Activated CD4-positive, alpha-beta memory T cell treated with anti-CD3 and anti-CD28 coated beads for 36 hours (primary cell): ENCODE results near the gene EEFSEC. TPM values are rescaled to one million over a fixed set of nuclear protein-coding genes. Genes with fewer than 3 reads are reported as not detected.

Source experiments
- CTCF ChIA-PET: fragments of 350-600 bp; sonication (Branson Sonifier 250); formaldehyde crosslinking; loops from one replicate; lab custom pipeline; 2021; ENCODE audit warnings: antibody characterized with exemption, inconsistent platforms; lab: Charles Lee
- POLR2A ChIA-PET: fragments of 350-600 bp; sonication (Branson Sonifier 250); formaldehyde crosslinking; loops from one replicate; lab custom pipeline; 2021; ENCODE audit warnings: antibody characterized with exemption; lab: Charles Lee
- DNase-seq: peaks from one replicate; pipeline ENCODE4 v3.0.0-alpha.2; 2020
- H3K27ac Mint-ChIP-seq: one replicate; pipeline ENCODE4 v1.8.0; 2021; ENCODE audit warnings: mixed read lengths
- H3K27me3 Mint-ChIP-seq: one replicate; pipeline ENCODE4 v1.8.0; 2021; ENCODE audit warnings: mixed read lengths
- H3K36me3 Mint-ChIP-seq: one replicate; pipeline ENCODE4 v1.8.0; 2021; ENCODE audit warnings: mixed read lengths
- H3K4me1 Mint-ChIP-seq: one replicate; pipeline ENCODE4 v1.8.0; 2021; ENCODE audit warnings: low read depth, mixed read lengths
- H3K4me3 Mint-ChIP-seq: one replicate; pipeline ENCODE4 v1.8.0; 2021; ENCODE audit warnings: mild to moderate bottlenecking, mixed read lengths
- H3K9me3 Mint-ChIP-seq: one replicate; pipeline ENCODE4 v1.8.0; 2021; ENCODE audit warnings: mixed read lengths
- intact Hi-C: fragments of 100-400 bp; cut with micrococcal nuclease; formaldehyde crosslinking; loops from one replicate; pipeline ENCODE4 v1.15.1; 2023
- total RNA-seq, 2 experiments: library from RNA; stranded (reverse); gene quantifications; one replicate each; pipeline ENCODE4 v1.2.3, GENCODE V29; 2021

The EEFSEC gene
- total RNA-seq, 2 experiments from 2014 or later: 16.1 to 17.2 TPM

GRCh38 chr3:128412180-128413002 is 259.1 kb downstream of the EEFSEC start:
- H3K9me3 Mint-ChIP-seq: no peaks in the 10 kb centered on the region
- ChIA-PET CTCF (no interaction called here), POLR2A (no interaction called here)
- H3K27ac Mint-ChIP-seq: no peak overlapping the region
- no peak overlapping the region for H3K4me3 Mint-ChIP-seq
- no peaks in the 10 kb centered on the region for H3K4me1 Mint-ChIP-seq
- DNase-seq: no peak
- intact Hi-C loops: no loop called here
- no peaks in the 10 kb centered on the region for H3K27me3 Mint-ChIP-seq
- no peaks in the 10 kb centered on the region for H3K36me3 Mint-ChIP-seq

GRCh38 chr3:128413003-128413370 is 259.7 kb downstream of the EEFSEC start:
- no peak for DNase-seq
- POLR2A ChIA-PET: no interaction called here
- CTCF ChIA-PET: no interaction called here
- no peaks in the 10 kb centered on the region for H3K4me1 Mint-ChIP-seq
- no peaks in the 10 kb centered on the region for H3K36me3 Mint-ChIP-seq
- no peaks in the 10 kb centered on the region for H3K9me3 Mint-ChIP-seq
- H3K4me3 Mint-ChIP-seq: no peak overlapping the region
- intact Hi-C loops: no loop called here
- no peaks in the 10 kb centered on the region for H3K27me3 Mint-ChIP-seq
- no peak overlapping the region for H3K27ac Mint-ChIP-seq

- Mint-ChIP-seq H3K27ac (no peak overlapping the region), H3K36me3 (no peaks in the 10 kb centered on the region), H3K9me3 (no peaks in the 10 kb centered on the region), H3K27me3 (no peaks in the 10 kb centered on the region), H3K4me1 (no peaks in the 10 kb centered on the region), H3K4me3 (no peak overlapping the region)
- intact Hi-C loops: no loop called here
- POLR2A ChIA-PET: no interaction called here
- no peak for DNase-seq
- CTCF ChIA-PET: interaction anchor here (1.3 kb wide), 1 partner anchor 11 kb away, joined by 6 read pairs; no protein-coding TSS in a partner anchor
Observed at GRCh38 chr3:128413413-128414205, 260.3 kb downstream of the EEFSEC start.

GRCh38 chr3:128415200-128415772 is 262.0 kb downstream of the EEFSEC start:
- intact Hi-C loops: no loop called here
- no peak overlapping the region for H3K4me3 Mint-ChIP-seq
- no peaks in the 10 kb centered on the region for H3K4me1 Mint-ChIP-seq
- no peak overlapping the region for H3K27ac Mint-ChIP-seq
- peaks cover 1% of the 10 kb centered on the region for H3K36me3 Mint-ChIP-seq
- no peaks in the 10 kb centered on the region for H3K9me3 Mint-ChIP-seq
- POLR2A ChIA-PET: interaction anchor here (1.2 kb wide), 1 partner anchor 293 kb away, joined by 3 read pairs; no protein-coding TSS in a partner anchor
- no peaks in the 10 kb centered on the region for H3K27me3 Mint-ChIP-seq
- no peak for DNase-seq
- CTCF ChIA-PET: interaction anchor here (1.0 to 1.3 kb wide), 2 partner anchors 10 to 11 kb away, joined by 4 to 6 read pairs; no protein-coding TSS in a partner anchor

- peaks cover 1% of the 10 kb centered on the region for H3K36me3 Mint-ChIP-seq
- H3K4me1 Mint-ChIP-seq: no peaks in the 10 kb centered on the region
- intact Hi-C loops: no loop called here
- ChIA-PET CTCF (interaction anchor here (1.0 kb wide), 1 partner anchor 10 kb away, joined by 4 read pairs; no protein-coding TSS in a partner anchor), POLR2A (no interaction called here)
- no peak overlapping the region for H3K27ac Mint-ChIP-seq
- H3K27me3 Mint-ChIP-seq: no peaks in the 10 kb centered on the region
- no peak overlapping the region for H3K4me3 Mint-ChIP-seq
- H3K9me3 Mint-ChIP-seq: no peaks in the 10 kb centered on the region
- no peak for DNase-seq
Observed at GRCh38 chr3:128415773-128416577, 262.7 kb downstream of the EEFSEC start.

- Mint-ChIP-seq H3K36me3 (peaks cover 1% of the 10 kb centered on the region), H3K4me3 (no peak overlapping the region), H3K9me3 (no peaks in the 10 kb centered on the region), H3K4me1 (no peaks in the 10 kb centered on the region), H3K27me3 (no peaks in the 10 kb centered on the region), H3K27ac (no peak overlapping the region)
- intact Hi-C loops: no loop called here
- ChIA-PET POLR2A (no interaction called here), CTCF (interaction anchor here (1.0 kb wide), 1 partner anchor 9 kb away, joined by 4 read pairs; no protein-coding TSS in a partner anchor)
- DNase-seq: no peak
Observed at GRCh38 chr3:128416578-128417211, 263.4 kb downstream of the EEFSEC start.

GRCh38 chr3:128418900-128419299 is 265.6 kb downstream of the EEFSEC start:
- Mint-ChIP-seq H3K4me1 (no peaks in the 10 kb centered on the region), H3K27ac (no peak overlapping the region), H3K9me3 (no peaks in the 10 kb centered on the region), H3K27me3 (no peaks in the 10 kb centered on the region), H3K4me3 (no peak overlapping the region), H3K36me3 (peaks cover 1% of the 10 kb centered on the region)
- ChIA-PET POLR2A (no interaction called here), CTCF (no interaction called here)
- DNase-seq: no peak
- intact Hi-C loops: no loop called here

- Mint-ChIP-seq H3K9me3 (no peaks in the 10 kb centered on the region), H3K27ac (no peak overlapping the region), H3K4me3 (no peak overlapping the region), H3K4me1 (no peaks in the 10 kb centered on the region), H3K36me3 (peaks cover 1% of the 10 kb centered on the region), H3K27me3 (no peaks in the 10 kb centered on the region)
- intact Hi-C loops: no loop called here
- no peak for DNase-seq
- CTCF ChIA-PET: no interaction called here
- POLR2A ChIA-PET: no interaction called here
Observed at GRCh38 chr3:128419311-128419710, 266.0 kb downstream of the EEFSEC start.

GRCh38 chr3:128420289-128420688 is 267.0 kb downstream of the EEFSEC start:
- no peak overlapping the region for H3K27ac Mint-ChIP-seq
- intact Hi-C loops: no loop called here
- DNase-seq: no peak
- CTCF ChIA-PET: no interaction called here
- no peaks in the 10 kb centered on the region for H3K9me3 Mint-ChIP-seq
- no peaks in the 10 kb centered on the region for H3K27me3 Mint-ChIP-seq
- H3K36me3 Mint-ChIP-seq: peaks cover 1% of the 10 kb centered on the region
- H3K4me1 Mint-ChIP-seq: no peaks in the 10 kb centered on the region
- no peak overlapping the region for H3K4me3 Mint-ChIP-seq
- POLR2A ChIA-PET: no interaction called here

- peaks cover 1% of the 10 kb centered on the region for H3K36me3 Mint-ChIP-seq
- intact Hi-C loops: no loop called here
Observed at GRCh38 chr3:128420720-128421438, 267.6 kb downstream of the EEFSEC start.

GRCh38 chr3:128421439-128421836 is 268.2 kb downstream of the EEFSEC start:
- ChIA-PET CTCF (no interaction called here), POLR2A (interaction anchor here (0.7 kb wide), 1 partner anchor 51 kb away, joined by 3 read pairs; no protein-coding TSS in a partner anchor)
- Mint-ChIP-seq H3K9me3 (no peaks in the 10 kb centered on the region), H3K4me3 (no peak overlapping the region), H3K27ac (no peak overlapping the region), H3K27me3 (no peaks in the 10 kb centered on the region), H3K4me1 (no peaks in the 10 kb centered on the region), H3K36me3 (peaks cover 1% of the 10 kb centered on the region)
- intact Hi-C loops: no loop called here
- DNase-seq: no peak

More at GRCh38 chr3:128420720-128421438, 267.6 kb downstream of the EEFSEC start:
- CTCF ChIA-PET: no interaction called here
- H3K4me3 Mint-ChIP-seq: no peak overlapping the region
- DNase-seq: no peak
- POLR2A ChIA-PET: no interaction called here
- H3K9me3 Mint-ChIP-seq: no peaks in the 10 kb centered on the region
- no peak overlapping the region for H3K27ac Mint-ChIP-seq
- H3K4me1 Mint-ChIP-seq: no peaks in the 10 kb centered on the region
- H3K27me3 Mint-ChIP-seq: no peaks in the 10 kb centered on the region
